ENCODE measurements around the gene NBDY.

GRCh38 chrX:56783996-56784620 lies 55.1 kb downstream of the NBDY start:
- TF ChIP-seq CTCF (IDR thresholded peaks at IDR 0.05; ENCODE audit: low read depth, low read length, missing input control) (no peak), JUND (IDR thresholded peaks at IDR 0.05) (no peak), MAX (IDR thresholded peaks at IDR 0.05) (no peak), ATF3 (IDR thresholded peaks at IDR 0.05) (no peak), HNF4A (conservative IDR thresholded peaks at IDR 0.05) (no peak), REST (IDR thresholded peaks at IDR 0.05) (no peak), YY1 (IDR thresholded peaks at IDR 0.05) (no peak), FOXA1 (IDR thresholded peaks at IDR 0.05) (no peak), EGR1 (IDR thresholded peaks at IDR 0.05; ENCODE audit: low read depth in 2 of 2) (no peak)
